8988T (cell line): ENCODE measurements around the gene DDI2.
"Not testable (repeated sequence)": the region's sequence is repeated elsewhere in the genome, so short reads cannot be mapped to it uniquely, and the experiment has no call there.

Source experiments
- DNase-seq: peaks from one replicate; pipeline ENCODE4 v3.0.0; 2011

Gene DDI2

DNA sequence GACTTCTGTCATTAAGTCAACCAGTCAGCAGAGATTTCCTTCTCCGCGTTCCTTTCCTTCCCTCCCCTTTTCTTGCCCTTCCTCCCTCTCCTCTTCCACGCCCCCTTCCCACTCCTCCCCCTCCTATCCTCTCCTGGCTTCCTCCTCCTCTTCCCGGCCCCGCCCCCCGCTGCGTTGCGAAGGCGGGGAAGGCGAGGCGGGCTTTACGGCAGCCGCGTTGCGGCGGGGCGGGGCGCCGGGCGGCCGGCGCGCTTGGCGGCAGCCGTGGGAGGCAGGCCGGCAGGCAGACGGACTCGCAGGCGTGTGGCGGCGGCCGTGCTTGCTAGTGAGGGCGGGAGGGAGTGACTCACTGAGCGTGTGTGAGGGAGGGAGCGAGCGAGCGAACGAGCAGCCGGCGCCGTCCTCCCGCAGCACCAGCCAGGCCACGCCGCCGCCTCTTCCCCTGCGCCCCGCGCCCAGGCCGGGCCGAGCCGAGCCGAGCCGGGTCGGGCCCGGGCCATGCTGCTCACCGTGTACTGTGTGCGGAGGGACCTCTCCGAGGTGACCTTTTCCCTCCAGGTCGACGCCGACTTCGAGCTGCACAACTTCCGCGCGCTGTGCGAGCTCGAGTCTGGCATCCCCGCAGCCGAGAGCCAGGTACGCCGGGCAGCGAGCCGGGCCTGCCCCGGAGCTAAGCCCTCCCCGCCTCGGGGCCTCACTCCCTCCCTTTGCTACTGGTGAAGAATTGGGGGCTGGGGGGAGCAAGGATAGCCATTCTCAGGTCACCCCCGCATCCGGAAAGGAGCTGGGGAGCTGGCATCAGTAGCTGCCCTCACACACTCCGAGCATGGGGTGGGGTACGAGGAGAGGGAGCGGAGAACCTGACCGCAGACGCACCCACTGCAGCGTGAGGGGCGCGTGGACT lies at the start of gene DDI2:
Gene DDI2, plus strand, starts transcription at position 286 of the 904 bp plus-strand sequence. Its CDS starts 213 bp downstream, at position 499.
- DNase-seq, result peak; percentile 65

DNA sequence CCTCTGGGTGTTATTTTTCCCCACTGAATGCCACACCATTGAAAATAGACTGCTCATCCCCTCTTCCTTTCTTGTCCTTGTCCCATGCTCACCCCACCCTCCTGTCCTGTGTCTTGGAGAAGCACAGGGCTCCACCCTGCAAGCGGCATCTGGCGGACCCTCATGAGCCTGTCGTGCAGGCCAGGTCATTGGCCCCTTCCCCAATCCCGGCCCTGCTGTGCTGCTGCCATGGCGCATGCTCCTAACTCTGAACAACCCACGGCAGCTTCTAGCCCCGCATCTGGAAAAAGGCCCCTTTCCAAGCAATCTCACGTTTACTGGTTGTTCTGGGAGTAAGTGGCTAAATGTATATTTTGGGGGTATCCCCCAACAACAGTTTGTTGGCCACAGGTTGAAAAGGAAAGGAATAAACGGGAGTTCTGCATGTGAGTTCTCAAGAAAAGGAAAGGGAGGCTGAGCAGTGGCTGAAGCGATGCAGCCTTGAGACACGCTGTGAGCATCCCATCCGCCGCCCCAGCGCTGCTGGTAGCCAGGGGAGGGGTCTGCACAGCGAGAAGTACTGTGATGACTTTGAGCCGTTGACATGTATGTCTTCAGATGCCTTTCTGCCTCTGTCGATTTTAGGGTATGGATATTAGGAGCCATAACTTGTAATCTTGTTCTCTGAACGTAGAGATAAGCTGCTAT lies 48.7 kb upstream of the DDI2 start:
- DNase-seq, result no peak

DNA sequence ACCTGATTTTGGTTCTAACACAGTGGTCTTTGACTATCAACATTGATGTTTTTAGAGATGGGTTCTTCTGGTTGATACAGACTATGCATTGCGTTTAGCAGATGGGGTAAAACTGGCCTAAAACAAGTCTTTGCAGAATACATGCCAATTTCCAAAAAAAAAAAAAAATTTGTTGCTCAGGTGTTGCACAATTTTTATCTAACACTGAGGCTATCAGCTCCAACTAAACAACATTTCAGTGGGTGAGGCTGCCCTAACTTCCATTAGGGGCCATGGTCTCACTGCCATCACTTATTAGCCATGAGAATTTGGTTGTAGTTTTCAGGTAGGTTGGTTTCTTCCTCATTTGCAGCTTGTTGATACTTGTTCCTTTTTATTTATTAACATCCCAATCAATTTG lies 46.4 kb upstream of the DDI2 start:
- DNase-seq, result no peak

DNA sequence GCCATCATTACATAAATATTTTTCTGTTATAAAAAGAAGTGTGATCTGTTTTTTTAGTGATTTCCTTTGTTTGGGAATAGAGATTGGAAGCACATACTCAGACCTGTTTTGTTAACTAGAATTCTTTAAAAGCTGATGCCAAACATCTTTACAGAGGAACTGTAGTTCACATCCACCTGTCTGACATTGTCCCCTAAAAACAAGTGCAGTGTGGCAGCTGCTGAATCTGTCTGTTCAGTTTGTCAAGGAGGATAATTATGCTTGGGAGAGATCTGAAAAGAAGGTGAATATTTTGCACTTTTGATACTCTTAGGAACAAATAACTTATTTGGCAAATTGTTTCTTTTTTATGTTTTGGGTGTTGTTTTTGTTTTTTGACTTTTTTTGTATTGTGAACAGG lies 46.0 kb upstream of the DDI2 start:
- DNase-seq, result no peak

DNA sequence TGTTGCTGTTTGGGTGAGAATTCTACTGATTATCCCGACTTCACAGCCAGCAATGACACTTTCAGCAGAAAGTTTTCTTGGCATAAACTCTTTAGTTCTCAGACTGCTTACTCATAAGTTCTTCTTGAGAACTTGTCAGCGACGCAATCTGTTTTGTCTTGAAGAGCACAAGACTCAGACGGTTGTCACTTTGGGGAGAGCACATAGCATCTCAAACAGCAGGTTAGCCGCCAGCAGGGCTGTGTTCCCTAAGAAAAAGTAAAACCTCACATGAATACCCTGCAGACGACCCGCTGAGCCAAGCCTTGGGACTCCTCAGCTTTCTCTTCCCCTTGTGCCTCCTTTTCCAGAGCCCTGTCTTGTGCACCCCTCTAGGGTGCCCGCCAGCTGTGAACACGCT lies 43.8 kb upstream of the DDI2 start:
- DNase-seq, result no peak

DNA sequence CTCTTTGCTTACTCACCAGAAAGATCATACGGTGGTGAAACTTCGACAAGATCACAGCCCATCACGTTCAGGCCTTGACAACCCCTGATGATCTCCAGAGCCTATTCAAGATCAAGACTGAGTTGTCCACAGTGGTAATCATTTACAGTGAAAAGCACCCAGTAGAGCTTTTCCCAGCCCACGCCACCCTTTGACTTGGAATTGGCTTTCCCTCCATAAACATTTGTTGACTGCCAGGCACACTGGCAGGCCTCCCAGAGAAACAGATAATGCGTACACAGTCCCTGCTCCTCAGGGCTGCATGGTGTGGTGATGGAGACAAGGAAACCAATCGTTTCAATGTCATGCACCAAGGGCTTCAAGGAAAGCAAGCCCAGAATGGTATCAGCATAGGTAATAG lies 42.5 kb upstream of the DDI2 start:
- DNase-seq, result no peak

DNA sequence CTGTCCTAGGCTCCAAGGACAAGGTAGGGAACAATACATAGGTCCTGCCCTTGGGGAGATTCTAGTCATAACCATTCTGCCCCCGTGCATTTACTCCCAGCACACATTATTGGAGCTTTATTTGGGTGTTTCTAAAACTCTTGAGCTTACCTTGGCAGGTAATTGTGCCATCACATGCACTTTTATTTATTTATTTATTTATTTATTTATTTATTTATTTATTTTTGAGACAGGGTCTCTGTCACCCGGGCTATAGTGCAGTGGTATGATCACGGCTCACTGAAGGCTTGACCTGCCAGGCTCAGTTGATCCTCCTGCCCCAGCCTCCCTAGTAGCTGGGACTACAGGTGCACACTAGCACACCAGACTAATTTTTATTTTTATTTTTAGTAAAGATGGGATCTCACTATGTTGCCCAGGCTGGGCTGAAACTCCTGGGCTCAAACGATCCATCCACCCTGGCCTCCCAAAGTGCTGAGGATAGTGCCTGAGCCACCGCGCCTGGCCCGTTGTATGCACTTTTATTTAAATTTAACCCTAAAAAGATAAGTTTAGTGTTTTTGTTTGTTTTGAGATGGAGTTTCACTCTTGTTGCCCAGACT lies 41.6 kb upstream of the DDI2 start:
- no peak for DNase-seq

DNA sequence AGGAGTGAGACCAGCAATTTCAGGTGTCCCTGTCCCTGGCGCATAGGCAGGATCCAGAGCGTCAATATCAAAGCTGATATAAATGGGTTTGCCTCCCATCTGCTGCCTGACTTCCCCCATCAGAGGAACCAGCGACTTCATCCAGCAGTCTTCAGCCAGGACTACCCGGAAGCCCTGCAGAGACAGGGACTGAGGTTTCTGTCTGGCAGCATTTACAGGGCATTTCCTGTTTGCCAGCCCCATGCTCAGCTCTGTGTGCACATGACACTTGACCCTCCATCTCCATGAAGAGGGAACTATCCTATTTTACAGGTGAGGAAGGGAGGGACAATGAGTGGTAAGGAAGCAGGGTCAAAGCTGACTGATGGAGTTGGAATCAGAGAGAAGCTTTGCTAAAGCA lies 39.6 kb upstream of the DDI2 start:
- DNase-seq, result no peak

DNA sequence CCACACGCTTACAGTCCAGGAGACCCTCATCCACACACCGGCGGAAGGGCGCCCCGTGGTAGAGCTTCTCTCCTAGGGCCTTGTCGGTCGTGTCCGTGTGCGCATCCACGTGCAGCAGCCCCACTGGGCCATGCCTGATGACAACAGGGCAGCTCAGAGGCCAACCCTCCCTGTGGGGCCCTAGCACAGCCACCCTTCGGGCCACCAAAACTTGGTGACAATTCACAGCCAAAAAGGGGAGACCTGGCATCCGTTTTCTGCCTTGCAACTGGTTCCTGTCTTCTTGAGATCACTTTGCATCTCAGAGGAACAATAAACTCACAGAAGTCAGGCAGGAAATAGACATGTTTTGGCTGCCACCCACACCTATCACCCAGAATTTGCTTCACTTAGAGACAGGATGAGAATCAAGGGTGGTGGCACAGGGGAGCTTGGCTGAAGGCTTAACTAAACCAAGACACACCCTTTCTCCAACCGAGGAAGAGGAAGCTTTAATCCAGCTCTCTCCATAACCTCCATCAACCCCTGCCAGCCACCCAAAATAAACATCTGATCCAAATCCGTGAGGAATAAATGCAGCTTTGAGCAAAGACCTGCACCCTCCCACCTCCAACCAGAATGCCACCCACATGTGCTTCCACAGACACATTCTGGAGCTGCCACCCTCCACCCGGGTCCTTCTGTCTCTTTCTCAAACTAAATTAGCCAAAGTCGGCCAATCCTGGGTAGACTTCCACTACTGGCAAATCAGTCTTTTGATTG lies 38.2 kb upstream of the DDI2 start:
- no peak for DNase-seq

DNA sequence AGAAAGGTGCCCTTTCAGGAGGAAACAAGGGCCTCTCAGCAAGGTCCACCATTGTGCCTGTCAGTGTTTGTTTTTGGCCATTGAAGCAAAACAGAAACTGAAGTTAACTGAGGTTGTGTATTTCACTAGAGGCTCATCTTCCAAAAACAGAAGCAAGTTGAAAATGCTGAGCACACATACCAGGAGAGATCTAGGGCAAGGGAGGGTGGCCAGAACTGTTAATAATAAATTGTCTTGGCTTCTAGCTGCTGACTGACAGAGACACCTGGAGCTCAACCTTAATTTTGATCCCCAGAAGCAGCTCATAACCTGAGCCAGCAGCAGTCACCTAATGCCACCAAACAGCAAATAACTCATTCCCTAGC lies 37.6 kb upstream of the DDI2 start:
- no peak for DNase-seq

DNA sequence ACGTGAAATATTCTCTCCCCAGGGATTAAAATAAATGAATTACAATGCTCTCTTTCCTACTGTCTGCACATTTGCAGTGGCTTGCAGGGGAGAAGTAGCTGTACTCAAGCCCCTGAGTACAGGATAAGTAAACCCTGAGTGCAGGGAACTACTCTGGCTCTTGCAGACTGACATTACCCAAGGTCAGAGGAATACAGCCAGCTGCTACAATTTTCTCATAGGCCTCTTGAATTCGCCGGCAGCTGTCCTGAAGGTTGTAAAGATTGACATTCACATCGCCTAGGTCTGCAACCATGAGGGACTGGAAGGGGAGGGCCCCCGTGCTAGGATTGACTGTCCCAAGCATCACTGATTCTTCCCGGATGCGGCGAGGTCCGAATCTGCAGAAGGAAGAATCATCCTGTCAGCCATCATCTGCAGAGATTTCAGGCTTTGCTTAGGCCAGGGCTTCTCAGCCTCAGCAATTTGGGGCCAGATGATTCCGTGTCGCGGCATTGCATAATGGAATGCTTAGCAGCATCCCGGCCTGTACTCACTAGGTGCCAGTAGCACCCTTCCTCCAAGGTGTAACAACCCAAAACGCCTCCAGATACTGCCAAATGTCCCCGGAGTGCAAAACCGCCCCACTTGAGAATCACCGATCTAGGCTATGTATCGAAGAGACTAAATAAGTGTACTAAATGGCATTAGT lies 34.1 kb upstream of the DDI2 start:
- no peak for DNase-seq

DNA sequence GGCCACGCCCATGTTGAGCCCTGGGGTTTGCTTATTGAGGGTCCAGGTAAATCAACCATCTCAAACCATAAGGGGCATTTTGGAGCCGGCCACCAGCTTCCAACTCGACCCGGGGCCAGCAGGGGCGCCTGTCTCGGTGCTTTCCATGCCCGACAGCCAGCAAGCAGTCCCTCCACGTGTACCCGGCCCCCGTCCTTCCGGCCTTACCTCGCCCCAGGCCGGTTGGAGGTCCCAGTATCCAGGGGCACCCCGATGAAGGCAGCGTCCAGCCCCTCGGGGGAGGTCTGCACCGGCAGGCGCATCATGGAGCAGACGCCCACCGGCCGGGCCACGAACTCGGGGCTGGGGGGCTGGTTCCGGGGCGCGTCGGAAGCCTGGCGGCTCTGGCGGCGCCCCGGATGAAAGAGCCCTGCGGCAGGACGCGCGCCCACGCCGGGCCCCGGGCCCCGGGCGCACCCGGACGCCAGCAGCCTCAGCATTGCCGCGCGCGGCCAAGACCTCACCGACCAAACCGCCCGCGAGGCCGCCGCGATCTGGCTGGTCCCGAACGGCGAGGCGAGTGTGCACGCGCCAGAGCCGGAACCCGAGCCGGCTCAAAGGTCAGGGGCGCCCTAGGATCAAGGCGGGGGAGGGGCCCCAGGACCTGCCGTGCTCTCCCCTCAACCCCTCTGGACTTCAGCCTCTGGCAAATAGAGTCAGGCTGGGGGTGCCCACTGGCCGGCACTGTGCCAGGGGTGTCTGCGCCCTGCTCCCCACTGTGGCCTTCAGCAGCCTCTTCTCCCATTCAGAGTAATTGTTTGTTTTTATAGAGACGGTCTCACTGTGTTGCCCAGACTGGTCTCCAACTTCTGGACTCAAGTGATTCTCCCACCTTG lies 32.5 kb upstream of the DDI2 start, which contains the start of gene AGMAT:
Gene AGMAT, minus strand, starts transcription at position 563 of the 875 bp plus-strand sequence. Its CDS starts 84 bp downstream, at position 479.
- no peak for DNase-seq

DNA sequence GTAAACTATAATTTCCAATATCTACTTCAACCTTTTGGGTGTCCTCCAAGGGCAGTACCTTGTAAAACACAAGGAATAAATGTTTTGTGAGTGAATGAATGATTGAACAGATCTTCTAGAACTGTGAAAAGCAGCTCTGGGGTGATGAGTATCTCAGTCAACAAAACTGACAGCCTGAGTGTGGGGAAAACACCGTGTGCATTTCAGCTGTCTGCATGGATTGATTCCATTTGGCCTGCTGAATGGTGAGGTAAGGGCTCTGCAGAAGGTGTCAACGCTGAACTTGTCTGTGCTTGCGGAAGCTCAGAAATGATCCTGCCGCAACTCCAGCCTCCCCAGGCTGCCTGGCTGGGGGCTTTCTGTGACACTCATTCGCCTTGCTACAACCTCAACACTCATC lies 25.0 kb upstream of the DDI2 start:
- DNase-seq, result no peak

DNA sequence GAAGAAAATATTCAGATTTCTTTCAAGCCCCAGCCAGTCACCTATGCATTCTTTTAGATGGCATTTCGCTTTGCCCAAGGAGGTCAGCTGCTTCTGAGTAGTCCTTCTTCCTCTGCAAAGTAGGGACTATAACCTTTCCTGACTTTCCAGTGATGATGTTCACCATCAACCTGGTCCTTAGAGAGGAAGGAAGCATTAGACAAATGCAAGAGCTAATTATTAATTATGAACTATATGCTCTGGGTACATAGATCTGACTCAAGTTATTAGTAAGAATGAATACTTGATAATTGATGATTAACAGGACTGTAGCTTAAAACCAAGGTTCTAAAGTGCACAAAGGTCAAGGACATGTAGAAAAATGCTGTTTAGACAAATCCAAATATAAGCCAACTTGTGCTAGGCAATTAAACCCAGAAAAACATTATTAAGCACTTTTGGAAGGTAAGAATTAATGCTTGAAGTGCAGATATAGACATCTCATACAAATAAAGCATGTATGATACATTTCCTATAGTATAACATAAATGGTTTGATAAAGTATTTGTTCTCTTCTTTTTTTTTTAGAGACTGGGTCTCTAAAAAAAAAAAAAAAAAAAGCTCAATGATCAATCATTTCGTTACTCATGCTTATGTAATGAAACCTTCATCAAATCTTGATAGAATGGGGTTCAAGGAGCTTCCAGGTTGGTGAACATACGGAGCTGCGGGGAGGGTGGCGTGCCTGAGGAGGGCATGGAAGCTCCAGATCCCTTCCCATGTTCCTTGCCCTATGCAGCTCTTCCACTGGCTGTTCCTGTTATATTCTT lies 21.2 kb upstream of the DDI2 start:
- DNase-seq, result no peak

DNA sequence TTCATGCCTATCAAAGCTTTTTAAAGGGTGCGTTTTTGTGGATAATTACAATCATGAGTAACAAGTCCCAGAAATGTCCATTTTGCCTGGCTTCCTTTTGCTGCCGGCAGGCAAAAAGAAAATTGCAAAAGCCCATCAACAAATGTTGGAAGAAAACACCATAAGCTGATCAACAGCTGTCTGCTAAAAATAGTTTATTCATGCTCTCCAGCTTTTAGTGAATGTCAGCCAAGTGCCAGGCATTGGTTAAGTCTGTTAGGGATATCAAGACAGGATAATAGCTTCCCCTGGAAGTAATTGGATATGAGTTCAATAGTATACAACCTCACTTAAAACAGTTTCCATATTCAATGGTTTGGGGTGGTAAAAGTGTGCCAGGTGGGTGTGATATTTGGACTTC lies 18.8 kb upstream of the DDI2 start:
- DNase-seq, result no peak

DNA sequence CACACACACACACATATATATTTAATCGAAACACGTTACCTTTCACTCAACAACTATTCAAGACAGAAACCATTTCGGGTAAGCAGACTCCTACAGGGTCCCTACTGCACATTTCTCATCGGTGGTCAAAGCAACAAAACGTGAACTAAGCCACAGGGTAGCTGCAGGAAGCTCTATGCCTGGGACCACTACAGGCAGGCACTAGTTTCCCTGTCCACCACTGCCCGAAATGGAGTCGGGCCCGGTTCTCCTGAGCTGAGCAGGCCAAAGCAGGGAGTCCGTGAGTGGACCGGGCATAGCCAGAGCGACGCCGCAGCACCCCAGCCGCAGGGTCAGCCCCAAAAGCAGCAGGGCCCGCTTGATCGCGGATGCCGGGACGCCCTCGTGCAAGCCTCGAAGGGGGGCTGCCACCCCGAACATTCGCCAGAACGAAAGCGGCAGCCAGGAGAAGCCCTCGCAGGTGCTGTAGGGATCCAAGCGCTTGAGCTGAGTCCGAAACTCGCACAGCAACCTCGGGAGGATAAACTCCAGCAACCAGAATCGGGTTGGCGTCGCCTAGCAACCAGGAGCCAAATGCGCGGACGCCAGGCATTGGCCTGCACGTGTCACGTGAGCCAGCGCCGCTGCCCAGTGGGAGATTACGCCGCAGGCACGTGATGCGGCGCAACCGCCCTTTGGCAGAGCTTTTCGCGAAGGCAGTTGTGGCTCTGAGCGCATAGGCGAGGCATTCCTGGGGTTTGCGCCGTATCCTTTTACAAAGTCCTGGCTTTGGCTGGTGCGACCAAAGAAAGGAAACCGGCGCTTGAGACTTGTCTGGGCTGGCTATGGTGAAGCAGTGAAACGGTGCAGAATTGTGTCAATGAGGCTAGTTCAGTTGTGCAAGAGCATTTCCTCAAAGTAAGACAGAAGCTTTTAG lies 13.9 kb upstream of the DDI2 start:
- peak; percentile 82 for DNase-seq

DNA sequence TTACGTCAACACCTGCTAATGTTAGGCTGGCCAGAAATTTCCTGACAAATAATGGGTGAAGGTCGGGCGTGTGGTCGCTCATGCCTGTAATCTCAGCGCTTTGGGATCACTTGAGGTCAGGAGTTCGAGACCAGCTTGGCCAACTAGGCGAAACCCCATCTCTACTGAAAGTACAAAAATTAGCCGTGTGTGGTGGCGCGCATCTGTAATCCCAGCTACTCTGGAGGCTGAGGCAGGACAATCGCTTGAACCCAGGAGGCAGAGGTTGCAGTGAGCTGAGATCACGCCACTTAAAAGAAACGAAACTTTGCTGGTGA lies 13.3 kb upstream of the DDI2 start:
- not testable (repeated sequence) for DNase-seq

DNA sequence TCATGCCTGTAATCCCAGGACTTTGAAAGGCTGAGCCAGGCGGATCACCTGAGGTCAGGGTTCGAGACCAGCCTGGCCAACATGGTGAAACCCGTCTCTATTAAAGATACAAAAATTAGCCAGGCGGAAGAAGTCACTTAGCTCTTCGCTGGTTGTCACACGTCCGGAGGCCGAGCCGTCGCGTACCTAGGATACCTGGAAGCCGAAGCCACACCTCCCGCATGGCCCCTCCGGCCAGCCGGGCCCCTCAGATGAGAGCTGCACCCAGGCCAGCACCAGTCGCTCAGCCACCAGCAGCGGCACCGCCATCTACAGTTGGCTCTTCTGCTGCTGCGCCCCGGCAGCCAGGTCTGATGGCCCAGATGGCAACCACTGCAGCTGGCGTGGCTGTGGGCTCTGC lies 12.9 kb upstream of the DDI2 start:
- DNase-seq, result not testable (repeated sequence)
